Stimulated activated naive B cell treated with anti-CD40 and anti-IgM and Interleukin-4, amounts not matched to agents 10 μg/mL and 1 μg/mL and 100 μg/mL, for 72 hours (primary cell): ENCODE data around the gene TOR3A.
"Not testable (repeated sequence)": the region's sequence is repeated elsewhere in the genome, so short reads cannot be mapped to it uniquely, and the experiment has no call there.

Source experiments
- ATAC-seq, 2 donors: fragments of 150-1000 bp; cut with Tn5 transposase; replicated peaks; 2 replicates each; pipeline ENCODE4 v1.10.0; 2021; ENCODE audit warnings: moderate library complexity in 1 of 2
- DNase-seq: peaks from one replicate; pipeline ENCODE4 v3.0.0; 2021
- H3K27ac Mint-ChIP-seq: one replicate; pipeline ENCODE4 v1.8.0; 2022; ENCODE audit warnings: mild to moderate bottlenecking, mixed read lengths
- H3K27me3 Mint-ChIP-seq, 2 donors: one replicate each; pipeline ENCODE4 v1.8.0; 2022; ENCODE audit warnings: mixed read lengths in 2 of 2
- H3K36me3 Mint-ChIP-seq, 2 donors: one replicate each; pipeline ENCODE4 v1.8.0; 2022; ENCODE audit warnings: mixed read lengths in 2 of 2, mild to moderate bottlenecking in 1 of 2
- H3K4me1 Mint-ChIP-seq, 2 donors: one replicate each; pipeline ENCODE4 v1.8.0; 2022; ENCODE audit warnings: mixed read lengths in 2 of 2, mild to moderate bottlenecking in 1 of 2
- H3K4me3 Mint-ChIP-seq, 2 donors: one replicate each; pipeline ENCODE4 v1.8.0; 2022; ENCODE audit warnings: mild to moderate bottlenecking in 2 of 2, mixed read lengths in 2 of 2, moderate library complexity in 1 of 2
- H3K9me3 Mint-ChIP-seq, 2 donors: one replicate each; pipeline ENCODE4 v1.8.0; 2022; ENCODE audit warnings: mixed read lengths in 2 of 2, mild to moderate bottlenecking in 1 of 2

TOR3A gene

DNA sequence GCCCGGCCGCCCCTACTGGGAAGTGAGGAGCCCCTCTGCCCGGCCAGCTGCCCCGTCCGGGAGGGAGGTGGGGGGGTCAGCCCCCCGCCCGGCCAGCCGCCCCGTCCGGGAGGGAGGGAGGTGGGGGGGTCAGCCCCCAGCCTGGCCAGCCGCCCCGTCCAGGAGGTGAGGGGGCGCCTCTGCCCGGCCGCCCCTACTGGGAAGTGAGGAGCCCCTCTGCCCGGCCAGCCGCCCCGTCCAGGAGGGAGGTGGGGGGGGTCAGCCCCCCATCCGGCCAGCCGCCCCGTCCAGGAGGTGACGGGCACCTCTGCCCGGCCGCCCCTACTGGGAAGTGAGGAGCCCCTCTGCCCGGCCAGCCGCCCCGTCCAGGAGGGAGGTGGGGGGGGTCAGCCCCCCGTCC is 53.8 kb downstream of the TOR3A start:
- not testable (repeated sequence) for H3K4me3 Mint-ChIP-seq, H3K27ac Mint-ChIP-seq, DNase-seq, H3K9me3 Mint-ChIP-seq, ATAC-seq, H3K27me3 Mint-ChIP-seq
- H3K4me1 Mint-ChIP-seq = peaks cover 5 to 14% of the 10 kb centered on the region in 2 donors
- peaks cover 8 to 16% of the 10 kb centered on the region in 2 donors for H3K36me3 Mint-ChIP-seq

DNA sequence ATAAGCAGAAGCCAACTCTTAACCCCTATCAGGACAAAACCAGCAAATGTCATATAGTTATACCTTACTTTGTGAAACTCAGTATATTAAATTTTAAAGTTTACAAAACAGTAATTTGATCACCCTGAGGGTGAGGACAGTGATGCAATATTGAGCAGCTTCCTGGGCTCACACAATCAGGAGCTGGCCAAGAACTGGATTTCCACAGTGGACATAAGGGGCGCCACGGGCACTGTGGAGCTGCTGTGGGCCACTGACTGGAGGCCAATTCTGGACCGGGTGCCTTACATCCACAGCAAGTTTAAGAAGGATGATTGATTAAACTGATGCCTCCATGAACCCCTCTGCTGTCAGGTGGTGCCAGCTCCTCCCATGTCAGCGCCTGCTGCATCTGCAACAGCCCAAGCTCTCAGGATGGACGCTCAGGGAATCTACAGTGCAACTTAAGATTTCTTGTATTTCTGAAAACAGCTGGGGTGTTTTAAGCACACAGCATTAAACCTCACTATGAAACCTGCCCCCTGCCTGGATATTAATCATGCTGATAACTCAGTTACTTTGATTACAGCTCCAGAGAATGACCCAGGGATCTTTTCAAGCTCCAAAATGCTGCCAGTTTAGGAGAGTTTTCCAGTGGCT is 55.9 kb downstream of the TOR3A start:
- H3K4me3 Mint-ChIP-seq = no peak overlapping the region
- ATAC-seq = no peak
- no peak for DNase-seq
- no peaks in the 10 kb centered on the region for H3K27me3 Mint-ChIP-seq
- peaks cover 0 to 1% of the 10 kb centered on the region in 2 donors for H3K9me3 Mint-ChIP-seq
- no peak overlapping the region for H3K27ac Mint-ChIP-seq
- peaks cover 14 to 29% of the 10 kb centered on the region in 2 donors for H3K4me1 Mint-ChIP-seq
- peaks cover 8 to 16% of the 10 kb centered on the region in 2 donors for H3K36me3 Mint-ChIP-seq

DNA sequence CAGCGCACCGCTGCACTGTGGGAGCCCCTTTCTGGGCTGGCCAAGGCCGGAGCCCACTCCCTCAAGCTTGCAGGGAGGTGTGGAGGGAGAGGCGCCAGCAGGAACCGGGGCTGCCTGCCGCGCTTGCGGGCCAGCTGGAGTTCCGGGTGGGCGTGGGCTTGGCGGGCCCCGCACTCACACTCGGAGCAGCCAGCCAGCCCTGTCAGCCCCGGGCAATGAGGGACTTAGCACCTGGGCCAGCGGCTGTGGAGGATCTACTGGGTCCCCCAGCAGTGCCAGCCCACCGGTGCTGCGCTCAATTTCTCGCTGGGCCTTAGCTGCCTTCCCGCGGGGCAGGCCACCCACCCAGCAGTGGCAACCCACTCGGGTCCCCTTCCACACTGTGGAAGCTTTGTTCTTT is 56.9 kb downstream of the TOR3A start:
- not testable (repeated sequence) for H3K27ac Mint-ChIP-seq, H3K9me3 Mint-ChIP-seq, H3K27me3 Mint-ChIP-seq, ATAC-seq, DNase-seq, H3K4me3 Mint-ChIP-seq
- H3K4me1 Mint-ChIP-seq = peaks cover 17 to 32% of the 10 kb centered on the region in 2 donors
- peaks cover 6 to 16% of the 10 kb centered on the region in 2 donors for H3K36me3 Mint-ChIP-seq

DNA sequence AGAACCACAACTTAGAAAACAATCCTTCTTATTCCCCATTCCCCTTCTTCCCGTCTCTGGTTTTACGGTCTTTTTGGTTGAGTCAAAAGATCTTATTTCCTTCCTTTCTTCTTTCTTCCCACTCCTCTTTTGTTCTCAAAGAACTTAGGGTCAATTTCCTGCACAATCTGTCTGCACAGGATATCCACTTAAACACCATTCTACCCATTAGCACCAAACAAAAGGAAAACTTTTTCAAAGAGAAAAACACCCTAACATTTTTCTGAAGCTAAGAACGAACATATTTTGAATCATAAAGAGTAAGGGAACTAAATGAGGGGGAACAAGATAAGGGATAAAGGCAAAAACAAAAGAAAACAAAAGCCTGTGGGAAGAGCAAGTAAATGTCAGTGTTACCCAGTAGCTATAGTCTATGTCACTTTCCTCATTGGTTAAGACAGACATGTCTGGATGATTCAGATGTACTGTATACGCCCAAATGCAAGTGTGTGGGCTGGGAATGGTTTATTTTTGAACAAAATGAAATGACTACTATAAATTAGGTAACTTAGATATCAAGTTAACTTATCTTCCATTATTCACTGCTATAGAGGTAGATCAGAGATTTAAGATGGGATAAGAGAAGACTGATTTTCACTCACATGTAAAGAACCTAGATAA is 59.9 kb downstream of the TOR3A start:
- peaks cover 17 to 32% of the 10 kb centered on the region in 2 donors for H3K4me1 Mint-ChIP-seq
- H3K4me3 Mint-ChIP-seq = peak overlapping the region; percentile 21 to 41
- DNase-seq = no peak

DNA sequence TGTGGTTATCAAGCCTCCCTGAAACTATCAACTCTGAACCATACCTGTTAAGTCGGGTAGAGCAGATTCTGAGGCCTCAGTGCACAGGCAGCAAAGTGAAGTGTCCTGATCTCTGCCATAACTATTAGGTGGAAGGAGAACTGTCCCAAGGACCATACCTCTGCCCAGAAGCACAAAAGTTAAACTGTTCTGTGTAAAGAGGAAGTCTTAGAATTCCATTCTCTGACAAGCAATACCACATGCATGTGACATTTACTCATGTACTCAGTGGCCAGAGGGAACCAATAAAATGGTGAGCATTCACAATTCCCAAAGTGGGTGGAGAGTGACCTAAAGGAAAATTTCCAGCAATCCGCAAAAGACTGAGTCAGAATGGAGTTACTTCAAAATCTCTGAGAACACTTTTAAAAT is 61.0 kb downstream of the TOR3A start:
- peak; percentile 57 to 79 for ATAC-seq
- Mint-ChIP-seq H3K4me3 (no peak overlapping the region), H3K9me3 (no peaks in the 10 kb centered on the region), H3K27me3 (no peaks in the 10 kb centered on the region), H3K4me1 (peaks cover 17 to 32% of the 10 kb centered on the region in 2 donors), H3K36me3 (peaks cover 8 to 23% of the 10 kb centered on the region in 2 donors), H3K27ac (peak overlapping the region; percentile 20)
- DNase-seq = no peak

More for the DNA sequence above, 59.9 kb downstream of the TOR3A start:
- Mint-ChIP-seq H3K27me3 (no peaks in the 10 kb centered on the region), H3K36me3 (peaks cover 8 to 23% of the 10 kb centered on the region in 2 donors), H3K9me3 (no peaks in the 10 kb centered on the region), H3K27ac (peak overlapping the region; percentile 43)
- peak; percentile 79 to 90 for ATAC-seq

DNA sequence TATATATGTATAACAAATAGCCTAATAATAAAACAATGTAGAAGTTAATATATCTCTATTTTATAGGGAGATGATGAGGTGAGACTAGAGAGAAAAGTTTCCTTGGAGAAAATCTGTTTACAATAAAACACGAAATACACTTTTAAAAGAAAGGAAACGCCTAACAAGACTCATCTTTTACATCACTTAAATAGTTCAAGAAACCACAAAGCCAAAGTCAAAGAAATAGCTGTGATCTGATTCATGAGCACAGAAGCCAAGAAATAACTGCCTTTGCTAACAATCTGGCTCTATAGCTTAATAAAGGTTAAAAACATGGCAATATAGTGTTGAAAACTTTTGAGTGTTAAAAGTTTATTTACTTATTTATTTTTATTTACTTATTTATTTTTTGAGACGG is 61.5 kb downstream of the TOR3A start:
- Mint-ChIP-seq H3K9me3 (no peaks in the 10 kb centered on the region), H3K27ac (no peak overlapping the region), H3K27me3 (no peaks in the 10 kb centered on the region), H3K4me3 (no peak overlapping the region), H3K36me3 (peaks cover 12 to 26% of the 10 kb centered on the region in 2 donors), H3K4me1 (peaks cover 17 to 32% of the 10 kb centered on the region in 2 donors)
- ATAC-seq (no peak), DNase-seq (no peak)

DNA sequence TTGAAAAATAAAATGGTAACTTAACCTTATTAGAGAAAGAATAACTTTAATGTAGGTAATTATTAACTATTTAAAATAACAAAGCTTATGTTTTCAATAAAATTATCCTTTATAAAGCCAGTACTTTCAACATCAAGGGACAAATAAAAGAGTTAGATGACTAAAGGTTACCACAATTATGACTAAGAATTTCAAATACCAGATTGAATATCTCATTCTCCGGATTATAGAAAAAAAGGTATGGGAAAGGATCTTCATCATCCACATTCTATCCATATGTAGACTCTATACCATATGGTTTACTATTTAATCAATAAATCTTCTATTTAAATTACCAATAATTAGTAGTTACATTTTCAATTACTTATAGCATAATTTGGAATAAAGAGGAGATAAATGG is 62.8 kb downstream of the TOR3A start:
- no peak for ATAC-seq
- Mint-ChIP-seq H3K36me3 (peaks cover 15 to 30% of the 10 kb centered on the region in 2 donors), H3K4me3 (no peak overlapping the region), H3K27ac (no peak overlapping the region), H3K4me1 (peaks cover 15 to 29% of the 10 kb centered on the region in 2 donors), H3K9me3 (peaks cover 0 to 2% of the 10 kb centered on the region in 2 donors), H3K27me3 (no peaks in the 10 kb centered on the region)
- DNase-seq = no peak

DNA sequence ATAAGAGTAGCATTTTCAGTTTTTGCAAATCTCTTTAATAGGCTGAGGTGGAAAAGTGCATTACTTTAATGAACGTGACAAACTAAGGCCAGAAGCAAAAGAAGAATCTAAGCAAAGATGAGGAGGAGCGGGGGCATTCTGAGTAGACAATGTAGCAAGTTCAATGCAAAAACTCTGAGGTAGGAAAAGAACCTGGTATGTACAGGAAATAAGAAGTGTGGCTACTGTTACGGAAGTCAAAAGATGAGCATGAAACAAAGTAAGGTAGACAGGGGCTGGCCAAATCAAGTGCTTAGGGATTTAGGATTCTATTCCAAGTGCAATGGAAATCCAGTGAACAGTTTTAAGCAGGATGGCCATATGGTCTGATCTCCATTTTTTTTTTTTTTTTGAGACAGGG is 63.7 kb downstream of the TOR3A start:
- H3K27ac Mint-ChIP-seq = no peak overlapping the region
- ATAC-seq = no peak
- no peak for DNase-seq

More for the DNA sequence above, 63.7 kb downstream of the TOR3A start:
- Mint-ChIP-seq H3K4me3 (no peak overlapping the region), H3K36me3 (peaks cover 11 to 26% of the 10 kb centered on the region in 2 donors), H3K27me3 (no peaks in the 10 kb centered on the region), H3K9me3 (peaks cover 0 to 2% of the 10 kb centered on the region in 2 donors), H3K4me1 (peaks cover 15 to 20% of the 10 kb centered on the region in 2 donors)
